HG02970 (cell line): ENCODE data around the gene TRPV3.
"Not testable (repeated sequence)": the region's sequence is repeated elsewhere in the genome, so short reads cannot be mapped to it uniquely, and the experiment has no call there.

Source experiments
- ATAC-seq: cut with Tn5 transposase; IDR thresholded peaks from one replicate; pipeline ENCODE4 v1.9.1; 2021; ENCODE audit warnings: mild to moderate bottlenecking, moderate library complexity, moderate number of reproducible peaks; ENCODE audit not compliant: unreplicated experiment, low FRiP score

The TRPV3 gene

DNA sequence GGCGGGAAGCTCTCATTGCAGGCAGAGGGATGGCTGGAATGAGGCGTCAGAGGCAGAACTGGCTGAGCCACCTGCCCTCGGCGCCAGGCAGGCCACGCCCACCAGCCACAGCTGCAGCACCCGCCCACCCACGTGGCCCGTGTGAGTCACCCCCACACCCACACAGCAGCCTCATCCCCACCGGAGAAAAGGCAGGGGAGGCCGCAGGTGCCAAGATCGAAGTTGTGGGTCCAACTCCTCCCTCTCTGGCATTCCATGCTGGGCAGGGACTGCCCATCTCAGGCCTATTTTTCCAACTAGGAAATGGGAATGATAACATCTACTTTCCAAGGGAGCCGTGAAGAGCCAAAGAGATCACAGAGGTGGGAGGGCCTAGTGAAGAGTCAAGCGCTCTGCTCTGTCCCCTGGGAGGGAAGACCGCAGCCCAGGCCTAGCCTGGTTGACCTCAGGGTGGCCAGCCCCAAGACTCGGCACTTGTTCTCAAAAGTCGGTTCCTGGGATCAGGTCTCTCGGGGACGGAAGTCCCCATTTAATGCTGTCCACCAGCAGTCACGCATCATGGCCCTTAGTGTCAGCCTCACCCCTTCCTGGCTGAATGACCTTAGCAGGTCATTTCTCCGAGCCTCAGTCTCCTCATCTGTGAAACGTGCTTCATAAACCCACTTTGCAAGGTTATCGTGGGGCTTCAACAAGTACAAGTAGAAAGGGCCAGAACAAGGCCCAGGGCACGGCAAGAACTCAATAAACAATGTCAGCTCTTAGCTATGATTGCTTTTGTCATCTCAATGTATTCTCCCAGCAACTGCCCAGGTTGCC is at the start of gene TRPV3:
Gene TRPV3, minus strand, starts transcription at position 45 of the 816 bp plus-strand sequence. CDS start 2,962 bp downstream, outside the sequence.
- ATAC-seq, result peak; percentile 35

- ATAC-seq, result no peak
Measured at GRCh38 chr17:3603870-3604259, 46.3 kb upstream of the TRPV3 start.

DNA sequence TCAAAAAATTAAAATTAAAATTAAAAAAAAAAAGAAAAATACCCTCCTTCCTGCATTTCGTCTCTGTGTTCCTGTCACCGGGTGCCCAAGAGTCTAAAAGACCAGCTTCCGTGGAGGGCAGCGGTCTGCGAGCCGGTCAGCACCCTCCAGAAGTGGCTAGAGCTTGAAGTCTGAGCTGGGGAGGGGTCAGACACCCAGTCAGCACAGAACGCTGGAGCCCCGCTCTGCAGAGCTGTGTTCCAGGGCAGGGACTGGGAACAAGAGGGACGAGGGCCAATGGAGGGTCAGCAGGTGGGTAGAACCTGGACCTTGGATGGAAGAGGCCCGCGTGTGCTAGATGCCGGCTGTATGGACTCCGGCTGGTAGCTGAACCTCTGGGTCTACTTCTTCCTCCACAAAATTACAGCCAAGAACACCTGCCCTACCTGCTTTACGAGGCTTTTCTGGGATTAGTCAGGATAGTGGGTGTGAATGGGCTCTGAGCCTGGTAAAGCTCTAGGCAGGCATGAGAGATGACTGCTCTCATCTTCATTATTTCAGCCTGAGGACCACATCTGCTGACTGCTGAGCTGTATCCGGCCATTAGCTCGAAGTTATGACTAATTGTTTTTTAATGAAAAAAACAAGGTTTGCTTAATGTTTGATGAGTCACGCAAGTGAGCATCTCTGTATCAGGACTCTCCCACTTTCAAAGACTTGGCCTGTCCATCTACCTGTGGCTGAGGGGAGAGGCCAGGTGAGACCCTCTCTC is 45.7 kb upstream of the TRPV3 start:
- ATAC-seq, result no peak

DNA sequence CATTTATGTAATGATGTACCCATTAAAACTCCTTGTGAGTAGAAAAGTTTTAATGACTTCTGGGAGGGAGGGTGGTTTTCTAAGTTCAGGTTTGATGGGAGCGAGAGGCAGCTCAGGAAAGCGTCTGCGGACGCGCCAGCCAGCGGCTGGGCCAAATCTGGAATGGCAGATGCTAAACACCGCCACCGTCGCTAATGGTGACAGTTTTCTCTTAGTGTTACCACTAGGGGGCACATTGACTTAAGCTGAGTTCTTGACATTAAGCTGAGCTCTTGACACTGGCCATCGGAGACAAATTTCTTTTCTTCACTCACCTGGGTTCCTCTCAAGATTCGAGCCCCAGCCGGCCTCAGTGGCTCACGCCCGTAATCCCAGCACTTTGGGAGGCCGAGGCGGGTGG is 44.9 kb upstream of the TRPV3 start:
- ATAC-seq, result no peak

- ATAC-seq, result no peak
Measured at GRCh38 chr17:3600529-3601205, 43.1 kb upstream of the TRPV3 start.

DNA sequence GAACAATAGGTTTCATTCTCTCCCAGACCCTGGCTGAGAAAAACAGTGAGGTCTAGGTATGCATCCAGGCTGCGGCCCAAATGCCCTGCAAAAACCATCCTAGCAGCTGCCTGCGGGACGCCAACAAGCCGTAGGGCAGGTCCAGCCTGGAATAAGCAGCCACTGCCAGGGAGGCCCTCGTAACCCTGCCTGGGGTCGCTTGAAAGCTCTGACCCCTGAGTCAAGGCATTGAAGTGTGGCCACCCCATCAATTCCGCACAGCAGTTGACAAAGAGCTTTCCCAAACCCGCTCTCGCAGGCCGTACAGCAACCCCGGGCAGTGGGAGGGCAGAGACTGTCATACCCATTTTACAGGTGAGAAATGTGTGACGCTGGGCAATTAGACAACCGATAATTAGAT is 40.5 kb upstream of the TRPV3 start:
- no peak for ATAC-seq

DNA sequence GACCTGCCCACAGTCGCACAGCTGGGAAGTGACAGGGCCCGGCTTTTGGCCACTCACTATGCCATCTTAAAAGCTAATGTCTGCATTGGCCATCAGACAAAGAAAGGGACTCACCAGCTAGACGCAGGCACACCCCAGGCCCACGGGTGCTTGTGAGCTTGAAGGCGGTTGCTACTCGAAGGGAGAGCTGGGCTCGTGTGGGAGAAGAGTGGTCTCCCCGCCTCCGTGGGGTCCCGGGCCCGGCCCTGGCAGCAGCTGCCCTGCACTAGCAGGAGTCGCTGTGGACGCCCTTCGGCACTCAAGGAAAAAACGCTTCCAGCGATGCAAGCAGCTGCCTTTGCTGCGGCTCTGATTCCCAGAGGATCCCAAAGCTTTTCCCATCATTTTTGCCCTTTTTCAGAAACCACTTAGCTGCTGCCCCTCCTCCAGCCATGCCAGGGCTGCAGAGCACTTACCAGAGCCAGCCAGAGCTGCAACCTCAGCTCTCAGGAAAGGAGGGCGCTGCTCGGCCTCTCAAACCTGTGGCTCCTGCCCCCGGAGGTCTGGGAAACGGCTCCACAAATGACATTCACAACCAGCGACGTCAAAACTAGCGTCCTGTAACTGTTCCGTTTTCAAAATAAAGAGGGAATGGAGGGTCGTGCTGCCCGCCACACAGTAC is 39.3 kb upstream of the TRPV3 start:
- ATAC-seq, result no peak

DNA sequence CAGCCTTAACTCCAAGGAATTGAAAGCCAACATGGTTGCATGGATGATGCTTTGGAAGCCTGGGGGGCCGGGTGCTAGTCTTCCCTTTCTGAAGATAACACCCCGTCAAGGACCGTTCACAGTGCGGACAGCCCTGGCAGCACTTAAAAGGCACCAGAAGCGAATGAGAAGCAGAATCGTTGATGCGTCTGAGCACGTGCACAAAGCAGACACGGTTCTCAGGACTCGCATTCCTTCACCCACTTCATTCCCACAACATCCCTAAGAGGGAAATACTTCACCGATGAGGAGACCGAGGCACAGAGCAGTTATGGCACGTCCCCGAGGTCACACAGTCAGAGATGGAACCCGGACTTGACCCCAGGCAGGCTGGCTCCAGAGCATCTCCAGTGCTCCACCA is 37.4 kb upstream of the TRPV3 start:
- no peak for ATAC-seq

GRCh38 chr17:3594051-3594800 is 36.6 kb upstream of the TRPV3 start:
- no peak for ATAC-seq

DNA sequence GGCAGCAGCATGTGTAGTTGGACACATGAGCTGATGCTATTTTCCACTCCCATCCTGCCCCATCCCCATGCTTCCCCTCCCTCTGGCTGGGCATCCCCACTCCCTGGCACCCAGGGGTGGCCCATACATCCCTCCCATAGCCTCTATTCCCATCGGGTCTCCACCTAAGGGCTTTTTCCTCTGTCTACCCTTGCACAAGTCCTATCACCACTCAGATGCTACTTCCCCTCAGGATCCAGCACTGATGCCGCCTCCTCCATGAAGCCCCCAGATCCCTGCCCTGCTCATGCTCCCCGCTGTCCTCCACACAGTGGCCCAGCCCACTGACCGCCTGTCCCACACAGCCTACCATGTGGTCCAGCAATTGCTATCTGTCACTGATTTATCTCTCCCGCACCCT is 35.8 kb upstream of the TRPV3 start:
- no peak for ATAC-seq

- no peak for ATAC-seq
Measured at GRCh38 chr17:3592216-3592860, 34.7 kb upstream of the TRPV3 start.

DNA sequence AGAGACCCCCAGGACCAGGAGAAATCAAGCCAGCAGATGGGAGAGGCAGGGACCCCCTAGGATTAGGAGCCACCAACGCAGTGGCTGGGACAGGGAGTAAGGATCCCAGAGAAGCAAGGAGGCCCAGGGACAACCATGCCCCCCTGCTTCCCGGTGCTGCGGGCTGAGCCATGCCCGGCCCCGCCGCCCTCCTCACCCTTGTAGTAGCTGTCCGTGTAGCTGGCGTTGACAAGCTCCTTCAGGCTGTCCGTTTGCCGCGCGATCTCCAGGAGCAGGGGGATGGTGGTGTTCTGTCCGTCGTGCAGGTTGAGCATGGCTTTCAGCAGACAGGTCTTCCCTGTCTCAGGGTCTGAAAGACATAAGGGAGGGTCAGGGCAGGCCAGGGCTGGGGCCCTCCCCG is 33.2 kb upstream of the TRPV3 start:
- ATAC-seq, result no peak

DNA sequence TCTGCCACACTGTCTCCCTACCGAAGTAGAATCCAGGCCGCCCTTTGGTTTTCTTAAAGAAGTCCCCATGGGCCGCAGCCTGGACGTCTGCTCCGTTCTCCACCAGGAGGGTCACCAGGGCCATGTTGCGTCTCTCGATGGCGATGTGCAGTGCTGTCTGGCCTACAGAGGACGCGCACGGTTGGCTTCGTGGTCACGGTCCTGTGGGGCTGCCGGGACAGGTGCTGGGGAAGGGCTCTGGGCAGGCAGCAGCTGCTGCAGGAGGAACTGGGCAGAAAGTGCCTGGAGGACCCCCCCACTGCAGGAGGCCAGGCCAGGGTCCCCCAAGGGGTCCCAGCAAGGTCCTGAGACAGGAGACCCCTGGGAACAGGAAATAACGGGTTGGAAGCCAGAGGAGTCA is 32.6 kb upstream of the TRPV3 start:
- ATAC-seq, result no peak

GRCh38 chr17:3589784-3590183 is 32.2 kb upstream of the TRPV3 start:
- ATAC-seq, result no peak

DNA sequence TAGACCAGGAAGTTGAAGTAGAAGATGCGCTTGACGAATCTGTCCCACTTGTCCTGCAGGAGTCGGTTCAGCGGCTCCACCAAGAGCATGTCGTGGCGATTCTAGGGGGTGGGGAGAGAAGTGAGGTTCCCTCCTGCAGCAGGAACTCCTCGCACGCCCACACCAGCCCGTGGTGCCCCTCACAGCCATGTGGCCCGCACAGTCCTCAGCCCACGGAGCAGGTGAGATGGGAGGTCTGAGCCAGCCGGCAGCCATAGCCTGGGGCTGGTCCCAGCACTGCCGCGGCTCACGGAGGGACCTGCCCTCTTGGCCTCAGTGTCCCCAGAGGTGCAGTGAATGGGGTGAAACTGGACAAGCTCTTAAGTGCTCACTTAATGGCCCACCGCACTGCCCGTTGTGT is 28.2 kb upstream of the TRPV3 start:
- ATAC-seq, result no peak

GRCh38 chr17:3583456-3583855 is 25.8 kb upstream of the TRPV3 start:
- ATAC-seq, result no peak

DNA sequence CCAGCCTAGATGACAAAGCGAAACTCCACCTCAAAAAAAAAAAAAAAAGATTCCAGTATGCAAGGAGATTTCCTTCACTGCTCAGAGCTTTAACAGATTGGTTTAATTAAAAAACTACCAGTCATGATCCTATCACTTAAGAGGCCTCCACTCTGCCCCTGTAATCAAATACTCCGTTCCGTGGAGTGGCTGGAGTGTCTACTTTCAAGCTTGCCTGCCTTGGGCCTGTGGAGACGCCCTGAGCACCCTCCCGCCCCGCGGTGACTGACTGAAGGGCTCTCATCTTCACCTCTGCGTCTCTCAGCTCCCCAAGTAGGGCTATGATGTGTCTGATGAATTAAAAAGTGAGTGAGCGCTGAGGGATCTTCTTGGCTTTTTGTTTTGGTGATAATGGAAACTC is 25.3 kb upstream of the TRPV3 start:
- ATAC-seq, result no peak

DNA sequence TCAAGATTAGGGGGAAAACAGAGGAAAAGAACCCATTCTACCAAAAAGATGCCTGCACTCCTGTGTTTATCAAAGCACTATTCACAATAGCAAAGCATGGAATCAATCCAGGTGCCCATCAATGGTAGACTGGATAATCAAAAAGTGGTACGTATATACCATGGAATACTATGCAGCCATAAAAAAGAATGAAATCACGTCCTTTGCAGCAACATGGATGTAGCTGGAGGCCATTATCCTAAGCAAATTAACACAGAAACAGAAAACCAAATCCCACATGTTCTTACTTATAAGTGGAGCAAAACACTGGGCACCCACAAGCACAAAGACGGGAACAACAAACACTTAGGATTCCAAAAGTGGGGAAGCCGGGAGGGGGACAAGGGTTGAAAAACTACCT is 21.1 kb upstream of the TRPV3 start:
- ATAC-seq, result not testable (repeated sequence)

DNA sequence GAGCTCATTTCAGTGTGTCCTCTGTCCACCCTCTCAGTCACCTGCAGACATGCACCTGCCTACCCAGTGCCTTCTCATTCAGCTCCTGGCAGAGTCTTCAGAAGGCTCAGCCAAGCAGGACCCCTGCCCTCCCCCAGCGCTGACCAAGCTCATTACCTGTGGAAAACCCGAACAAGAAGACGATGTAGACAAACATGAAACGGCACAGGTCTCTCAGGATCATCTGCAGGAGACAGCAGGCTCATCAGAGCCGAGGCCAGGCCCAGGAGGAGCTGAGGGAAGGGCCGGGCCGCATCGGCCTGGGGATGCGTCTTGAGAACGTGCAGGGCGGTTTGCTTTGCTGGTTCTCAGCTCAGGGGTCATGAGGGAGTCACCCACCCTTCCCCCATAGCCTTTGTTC is 19.4 kb upstream of the TRPV3 start:
- no peak for ATAC-seq

GRCh38 chr17:3575511-3575910 is 17.9 kb upstream of the TRPV3 start:
- ATAC-seq, result no peak
